Middle frontal gyrus (tissue), 1 donor: Measurements from ENCODE around the gene POLG.

Experiments
- DNase-seq: peaks from one replicate; pipeline ENCODE4 v3.0.0-alpha.2; 2015; ENCODE audit warnings: low spot score; ENCODE audit errors: extremely low spot score

The POLG gene

GRCh38 chr15:89334510-89335297, at the start of gene POLG:
POLG (minus strand) TSS chr15:89334824; CDS start chr15:89333754, 1,070 bp downstream.
- DNase-seq, result peak; percentile 99

GRCh38 chr15:89384176-89384604, 49.6 kb upstream of the POLG start:
- DNase-seq, result no peak

GRCh38 chr15:89383365-89384175, 48.9 kb upstream of the POLG start:
- no peak for DNase-seq

- no peak for DNase-seq
These were observed 47.5 kb upstream of the POLG start for GRCh38 chr15:89381888-89382686.

- DNase-seq, result no peak
These were observed 46.7 kb upstream of the POLG start for GRCh38 chr15:89381331-89381730.

GRCh38 chr15:89379818-89380217, 45.2 kb upstream of the POLG start:
- no peak for DNase-seq

GRCh38 chr15:89379251-89379695, 44.6 kb upstream of the POLG start:
- no peak for DNase-seq

GRCh38 chr15:89378296-89379151, 43.9 kb upstream of the POLG start:
- DNase-seq, result no peak

- DNase-seq, result no peak
These were observed 43.2 kb upstream of the POLG start for GRCh38 chr15:89377842-89378295.

- DNase-seq, result no peak
These were observed 42.6 kb upstream of the POLG start for GRCh38 chr15:89377024-89377841.

- DNase-seq, result no peak
These were observed 41.8 kb upstream of the POLG start for GRCh38 chr15:89376388-89376787.

GRCh38 chr15:89375093-89376005, 40.7 kb upstream of the POLG start:
- no peak for DNase-seq

GRCh38 chr15:89374086-89374981, 39.7 kb upstream of the POLG start:
- no peak for DNase-seq

GRCh38 chr15:89372069-89372935, 37.7 kb upstream of the POLG start:
- DNase-seq, result no peak

- no peak for DNase-seq
These were observed 36.8 kb upstream of the POLG start for GRCh38 chr15:89371228-89372044.

- no peak for DNase-seq
These were observed 36.3 kb upstream of the POLG start for GRCh38 chr15:89370978-89371227.
